IMR-90 (cell line): ENCODE data around the gene MTMR2. TPM values are rescaled to one million over a fixed set of nuclear protein-coding genes. Genes with fewer than 3 reads are reported as not detected.

ENCODE experiments used
- ATAC-seq: fragments of 200-7000 bp; cut with Tn5 transposase; 2 replicates; pipeline ENCODE4 v1.9.1; 2020; ENCODE audit warnings: low read depth, mild to moderate bottlenecking, moderate library complexity
- BruUV-seq: library from RNA; stranded (reverse); fragments of 400-500 nt; replicated peaks from 2 replicates; lab custom pipeline; 2021; lab: Mats Ljungman, UMichigan
- CTCF ChIA-PET: fragments of 300-600 bp; formaldehyde crosslinking; extraction: SDS; loops from one replicate; lab custom pipeline; 2021; ENCODE audit warnings: antibody characterized with exemption; lab: Yijun Ruan, JAX
- POLR2A ChIA-PET: fragments of 300-600 bp; sonication (Branson Sonifier 250); formaldehyde crosslinking; loops from one replicate; lab custom pipeline; 2022; ENCODE audit warnings: antibody characterized with exemption; ENCODE audit not compliant: unreplicated experiment; lab: Charles Lee
- DNase-seq: peaks from one replicate; pipeline ENCODE4 v3.0.0; 2013
- H2AFZ ChIP-seq: replicated peaks from 2 replicates; pipeline ENCODE3; 2013; ENCODE audit warnings: low read length, mild to moderate bottlenecking; ENCODE audit not compliant: poor library complexity
- H2AK5ac ChIP-seq: 2 replicates; pipeline ENCODE4 v1.6.1; 2013; ENCODE audit warnings: low read depth, low read length, inconsistent platforms
- H2AK9ac ChIP-seq: replicated peaks from 2 replicates; pipeline ENCODE3; 2013; ENCODE audit warnings: mild to moderate bottlenecking, low read depth, low read length, moderate library complexity; ENCODE audit not compliant: poor library complexity
- H2BK120ac ChIP-seq: 2 replicates; pipeline ENCODE4 v1.6.1; 2013; ENCODE audit warnings: low read depth, low read length, inconsistent platforms
- H2BK15ac ChIP-seq: 3 replicates; pipeline ENCODE4 v1.6.1; 2013; ENCODE audit warnings: low read depth, low read length, inconsistent platforms
- H2BK20ac ChIP-seq: 2 replicates; pipeline ENCODE4 v1.6.1; 2013; ENCODE audit warnings: low read depth, mild to moderate bottlenecking, inconsistent platforms, low read length, moderate library complexity
- H2BK5ac ChIP-seq: 2 replicates; pipeline ENCODE4 v1.6.1; 2013; ENCODE audit warnings: mild to moderate bottlenecking, low read depth, low read length, inconsistent platforms; ENCODE audit not compliant: poor library complexity, severe bottlenecking
- H3K14ac ChIP-seq: replicated peaks from 2 replicates; pipeline ENCODE4 v1.6.1; 2013; ENCODE audit warnings: low read depth, low read length, inconsistent platforms
- H3K18ac ChIP-seq: 2 replicates; pipeline ENCODE4 v1.6.1; 2013; ENCODE audit warnings: low read depth, low read length, control low read depth
- H3K23ac ChIP-seq: 2 replicates; pipeline ENCODE4 v1.6.1; 2013; ENCODE audit warnings: low read depth, low read length, inconsistent platforms
- H3K27ac ChIP-seq: 2 replicates; pipeline ENCODE4 v1.5.1; 2013; ENCODE audit warnings: mild to moderate bottlenecking, control low read depth, low read length; ENCODE audit not compliant: insufficient read depth
- H3K27me3 ChIP-seq: 2 replicates; pipeline ENCODE4 v1.6.1; 2013; ENCODE audit warnings: low read length; ENCODE audit not compliant: control insufficient read depth, insufficient read depth
- H3K36me3 ChIP-seq: 2 replicates; pipeline ENCODE4 v1.6.1; 2013; ENCODE audit warnings: low read length, mixed read lengths; ENCODE audit not compliant: control insufficient read depth, insufficient read depth
- H3K4ac ChIP-seq: 2 replicates; pipeline ENCODE4 v1.6.1; 2013; ENCODE audit warnings: low read depth, low read length, inconsistent platforms
- H3K4me1 ChIP-seq: 2 replicates; pipeline ENCODE4 v1.6.1; 2013; ENCODE audit warnings: low read length, mixed read lengths; ENCODE audit not compliant: control insufficient read depth, insufficient read depth
- H3K4me2 ChIP-seq: 2 replicates; pipeline ENCODE4 v1.6.1; 2013; ENCODE audit warnings: low read depth, mild to moderate bottlenecking, control low read depth, low read length, moderate library complexity
- H3K4me3 ChIP-seq: 2 replicates; pipeline ENCODE4 v1.5.1; 2013; ENCODE audit warnings: low read depth, mild to moderate bottlenecking, control low read depth, low read length, moderate library complexity; ENCODE audit not compliant: insufficient read depth
- H3K56ac ChIP-seq: 2 replicates; pipeline ENCODE4 v1.6.1; 2013; ENCODE audit warnings: low read length, inconsistent platforms; ENCODE audit not compliant: insufficient read depth; ENCODE audit errors: extremely low read depth
- H3K79me1 ChIP-seq, 2 experiments: 2 replicates each; pipeline ENCODE4 v1.6.1; 2013; ENCODE audit warnings: low read length in 2 of 2, inconsistent platforms in 1 of 2, low read depth in 1 of 2
- H3K9ac ChIP-seq: 2 replicates; pipeline ENCODE4 v1.6.1; 2013; ENCODE audit warnings: low read depth, low read length, control low read depth
- H3K9me1 ChIP-seq: 2 replicates; pipeline ENCODE4 v1.6.1; 2013; ENCODE audit warnings: low read length, inconsistent platforms; ENCODE audit not compliant: insufficient read depth
- H3K9me3 ChIP-seq: 2 replicates; pipeline ENCODE4 v1.6.1; 2013; ENCODE audit warnings: low read length; ENCODE audit not compliant: control insufficient read depth, insufficient read depth
- H4K20me1 ChIP-seq: 2 replicates; pipeline ENCODE4 v1.6.1; 2013; ENCODE audit warnings: low read length, inconsistent platforms; ENCODE audit not compliant: insufficient read depth
- H4K5ac ChIP-seq: 2 replicates; pipeline ENCODE4 v1.6.1; 2013; ENCODE audit warnings: mild to moderate bottlenecking, low read depth, low read length, control low read depth
- H4K8ac ChIP-seq, 2 experiments: 2 replicates each; pipeline ENCODE4 v1.6.1; 2013; ENCODE audit warnings: low read depth in 2 of 2, low read length in 2 of 2, control low read depth in 1 of 2, inconsistent platforms in 1 of 2
- H4K91ac ChIP-seq: 2 replicates; pipeline ENCODE4 v1.6.1; 2013; ENCODE audit warnings: low read depth, low read length, inconsistent platforms; ENCODE audit not compliant: insufficient read depth
- BHLHE40 ChIP-seq: fragments of 150-350 bp; IDR thresholded peaks from 2 replicates; pipeline ENCODE4 v1.6.1; 2016; ENCODE audit warnings: mild to moderate bottlenecking, low read depth, low read length
- CEBPB ChIP-seq: IDR thresholded peaks from 2 replicates; pipeline ENCODE4 v1.6.1; 2012; ENCODE audit warnings: low read depth, low read length, improper control_type of control experiment
- CHD1 ChIP-seq: IDR thresholded peaks from 2 replicates; pipeline ENCODE4 v1.6.1; 2012; ENCODE audit warnings: low read depth, low read length, improper control_type of control experiment
- CTCF ChIP-seq: conservative IDR thresholded peaks from 2 replicates; pipeline ENCODE4 v1.5.1; 2012; ENCODE audit warnings: mild to moderate bottlenecking, low read depth, low read length, improper control_type of control experiment
- ELK1 ChIP-seq: fragments of 150-350 bp; IDR thresholded peaks from 2 replicates; pipeline ENCODE4 v1.6.1; 2016; ENCODE audit warnings: low read depth, mild to moderate bottlenecking, low read length, moderate library complexity, borderline replicate concordance
- FOS ChIP-seq: fragments of 150-350 bp; IDR thresholded peaks from 2 replicates; pipeline ENCODE4 v1.6.1; 2016; ENCODE audit warnings: low read depth, low read length
- MAFK ChIP-seq: IDR thresholded peaks from 2 replicates; pipeline ENCODE4 v1.6.1; 2012; ENCODE audit warnings: low read depth, low read length, improper control_type of control experiment
- MAZ ChIP-seq: IDR thresholded peaks from 2 replicates; pipeline ENCODE4 v1.6.1; 2012; ENCODE audit warnings: low read depth, mild to moderate bottlenecking, low read length, improper control_type of control experiment, moderate library complexity, borderline replicate concordance
- MXI1 ChIP-seq: IDR thresholded peaks from 2 replicates; pipeline ENCODE4 v1.6.1; 2012; ENCODE audit warnings: low read depth, mild to moderate bottlenecking, low read length, moderate library complexity, borderline replicate concordance
- NFE2L2 ChIP-seq: fragments of 150-350 bp; IDR thresholded peaks from 2 replicates; pipeline ENCODE4 v1.6.1; 2016; ENCODE audit warnings: low read depth, mild to moderate bottlenecking, low read length
- POLR2A ChIP-seq: IDR thresholded peaks from 2 replicates; pipeline ENCODE4 v1.6.1; 2012; ENCODE audit warnings: mild to moderate bottlenecking, low read depth, low read length
- RAD21 ChIP-seq: IDR thresholded peaks from 2 replicates; pipeline ENCODE4 v1.6.1; 2012; ENCODE audit warnings: low read length, improper control_type of control experiment
- RCOR1 ChIP-seq: IDR thresholded peaks from 2 replicates; pipeline ENCODE4 v1.6.1; 2012; ENCODE audit warnings: mild to moderate bottlenecking, low read length, improper control_type of control experiment; ENCODE audit not compliant: insufficient replicate concordance
- RFX5 ChIP-seq: IDR thresholded peaks from 2 replicates; pipeline ENCODE4 v1.8.0; 2012; ENCODE audit warnings: low read depth, mild to moderate bottlenecking, low read length, moderate library complexity
- SMC3 ChIP-seq: fragments of 150-350 bp; IDR thresholded peaks from 2 replicates; pipeline ENCODE4 v1.6.1; 2016; ENCODE audit warnings: low read depth, mild to moderate bottlenecking, antibody characterized with exemption, low read length, moderate library complexity
- USF2 ChIP-seq: fragments of 150-350 bp; IDR thresholded peaks from 2 replicates; pipeline ENCODE4 v1.6.1; 2017; ENCODE audit warnings: mild to moderate bottlenecking, antibody characterized with exemption, low read length, low read depth
- WGBS, 2 experiments: methylation state at CpG; one replicate each; pipeline versions ENCODE4 v1.1.5 to v1.1.7; 2013; ENCODE audit warnings: missing lambda C conversion rate in 2 of 2; ENCODE audit not compliant: insufficient read length in 1 of 2; ENCODE audit errors: extremely low coverage in 2 of 2; 5-methylcytosine and 5-hydroxymethylcytosine counted together
- dilution Hi-C: fragments of 300-500 bp; cut with HindIII; formaldehyde crosslinking; loops from one replicate; pipeline ENCODE4 v1.14.3; 2018; ENCODE audit warnings: low sequenced_read_pairs; ENCODE audit not compliant: unreplicated experiment
- in situ Hi-C: fragments of 300-500 bp; cut with MboI; formaldehyde crosslinking; loops from 3 replicates; pipeline ENCODE4 v1.14.3; 2019; ENCODE audit warnings: low sequenced_read_pairs, inconsistent platforms, mixed read lengths
- intact Hi-C: fragments of 100-400 bp; cut with micrococcal nuclease; formaldehyde crosslinking; loops from 2 replicates; pipeline ENCODE4 v1.10.0; 2022
- polyA plus RNA-seq, 3 experiments: library from polyadenylated mRNA; depleted of rRNA; stranded (reverse); fragments of >200 nt; gene quantifications; 2 replicates each; pipeline ENCODE4 v1.2.3, GENCODE V29; 2012; ENCODE audit warnings: low replicate concordance in 1 of 3
- total RNA-seq: library from RNA; depleted of rRNA; stranded (reverse); fragments of >200 nt; gene quantifications from 2 replicates; pipeline ENCODE4 v1.2.3, GENCODE V29; 2012

Gene MTMR2
- total and polyA plus RNA-seq, 2 of the 4 experiments (the other 2 are of a cell fraction) = 16.6 to 30.6 TPM

GRCh38 chr11:95931916-95932315 is 8.0 kb upstream of the MTMR2 start:
- Histone ChIP-seq H4K91ac (no peak overlapping the region), H2AK5ac (no peak overlapping the region), H4K5ac (no peak overlapping the region), H4K8ac (no peak overlapping the region), H3K4me2 (no peak overlapping the region), H3K36me3 (no peaks in the 10 kb centered on the region), H3K27ac (no peak overlapping the region), H3K9me3 (peaks cover 3% of the 10 kb centered on the region), H3K56ac (no peak overlapping the region), H3K14ac (no peak overlapping the region), H2AFZ (no peak overlapping the region), H2BK20ac (no peak overlapping the region), H3K4ac (no peak overlapping the region), H3K79me1 (no peaks in the 10 kb centered on the region), H2BK120ac (no peak overlapping the region), H3K18ac (no peak overlapping the region), H3K9ac (no peak overlapping the region), H2BK5ac (no peak overlapping the region), H3K4me1 (no peaks in the 10 kb centered on the region), H2AK9ac (no peak overlapping the region), H3K9me1 (no peaks in the 10 kb centered on the region), H3K4me3 (no peak overlapping the region), H2BK15ac (no peak overlapping the region), H4K20me1 (no peaks in the 10 kb centered on the region), H3K23ac (no peak overlapping the region), H3K27me3 (no peaks in the 10 kb centered on the region)
- WGBS, 2 experiments = no CpG with 5 or more reads among the region's 1 CpG
- ATAC-seq (no peak), DNase-seq (no peak)
- intact Hi-C loops (no loop called here), dilution Hi-C loops (no loop called here), in situ Hi-C loops (no loop called here)
- ChIA-PET POLR2A (no interaction called here), CTCF (no interaction called here)
- TF ChIP-seq CTCF (no peak), USF2 (no peak), POLR2A (no peak), MXI1 (no peak), BHLHE40 (no peak), ELK1 (no peak), SMC3 (no peak), CHD1 (no peak), NFE2L2 (no peak), RFX5 (no peak), RCOR1 (no peak), RAD21 (no peak), CEBPB (no peak), MAZ (no peak), FOS (no peak), MAFK (no peak)
- no TSS peak for BruUV-seq
